HK-2 (cell line): ENCODE measurements around the gene ISX.
"Not testable (repeated sequence)": the region's sequence is repeated elsewhere in the genome, so short reads cannot be mapped to it uniquely, and the experiment has no call there.

Experiments used
- DNase-seq: peaks from one replicate; pipeline ENCODE4 v3.0.0-alpha.2; 2018; ENCODE audit not compliant: unreplicated experiment

The ISX gene

DNA sequence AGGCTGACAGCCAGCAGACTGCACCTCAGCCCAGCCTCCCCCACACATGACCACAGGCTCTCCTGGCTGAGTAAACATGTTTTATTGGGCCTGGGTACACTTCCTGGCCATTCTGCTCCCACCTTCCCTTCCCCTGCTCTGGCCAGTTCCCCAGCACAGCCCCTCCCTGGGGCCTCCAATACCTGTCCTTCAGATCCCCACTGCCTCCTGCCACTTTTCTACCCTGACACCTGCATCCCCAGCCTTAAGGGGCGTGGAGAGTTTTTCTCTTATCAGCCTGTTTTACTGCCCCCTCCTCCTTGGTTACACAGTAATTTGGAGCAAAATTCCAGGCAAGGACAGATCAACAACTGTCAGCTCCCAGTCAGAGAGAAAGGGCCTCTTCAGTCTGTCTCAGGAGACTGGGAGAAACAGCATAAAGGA lies at the start of gene ISX:
ISX (plus strand) TSS at position 363 of the 423 bp plus-strand sequence. CDS start 930 bp downstream, outside the sequence.
- no peak for DNase-seq

GRCh38 chr22:35016909-35017308 lies 49.0 kb upstream of the ISX start:
- no peak for DNase-seq

DNA sequence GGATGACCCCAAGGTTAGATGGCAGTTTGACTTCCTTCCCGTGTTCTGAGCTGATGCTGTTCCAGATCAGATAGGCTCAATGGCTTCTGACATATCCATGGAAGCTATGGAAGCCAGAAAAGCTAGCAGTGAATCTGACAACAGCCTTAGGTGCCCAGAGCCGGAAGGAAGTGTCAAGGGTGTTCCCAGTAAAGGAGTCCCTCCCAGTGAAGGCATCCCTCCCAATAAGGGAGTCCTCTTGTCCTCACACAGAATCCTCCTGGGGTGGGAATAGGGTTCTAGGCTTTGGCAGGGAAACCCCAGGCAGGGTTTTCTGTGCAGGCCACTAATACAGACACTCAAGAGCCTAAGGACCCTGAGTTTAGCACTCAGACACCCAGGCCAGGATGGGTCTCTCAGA lies 47.0 kb upstream of the ISX start:
- DNase-seq = no peak

DNA sequence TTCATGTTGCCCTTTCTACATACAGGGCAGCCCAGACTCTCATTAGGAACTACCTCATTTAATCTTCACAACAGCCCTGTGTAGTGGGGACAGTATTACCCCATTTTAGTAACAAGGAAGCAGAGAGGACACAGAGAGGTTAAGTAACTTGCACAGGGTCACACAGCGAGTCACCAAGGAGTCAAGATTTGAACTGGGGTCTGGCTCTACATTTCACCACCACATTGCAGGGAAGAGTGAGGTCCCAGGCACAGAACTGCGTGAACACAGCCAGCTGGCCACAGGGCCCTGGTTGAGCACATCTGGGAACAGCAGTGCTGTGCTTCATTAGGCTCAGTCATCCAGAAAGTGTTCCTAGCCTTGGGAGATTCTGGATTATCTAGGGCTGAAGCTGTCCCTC lies 45.4 kb upstream of the ISX start:
- no peak for DNase-seq

GRCh38 chr22:35021161-35021560 lies 44.8 kb upstream of the ISX start:
- DNase-seq = no peak

- DNase-seq = no peak
These were observed 43.7 kb upstream of the ISX start for GRCh38 chr22:35022291-35022690.

GRCh38 chr22:35023692-35024363 lies 42.1 kb upstream of the ISX start:
- peak; percentile 53 for DNase-seq

DNA sequence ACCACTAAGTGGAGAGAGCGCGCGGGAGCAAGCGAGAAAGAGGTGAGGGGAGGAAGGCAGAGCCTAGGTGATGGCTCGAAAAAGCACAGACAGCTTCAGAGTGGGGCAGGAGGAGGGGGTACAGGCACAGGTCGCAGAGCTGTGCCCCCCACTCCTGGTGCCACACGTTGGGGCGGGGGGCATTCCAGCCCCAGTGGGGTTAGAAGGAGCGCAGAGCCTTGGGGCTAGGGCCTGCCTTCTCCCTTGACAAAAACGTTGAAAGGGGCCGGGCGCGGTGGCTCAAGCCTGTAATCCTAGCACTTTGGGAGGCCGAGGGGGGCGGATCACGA lies 41.6 kb upstream of the ISX start:
- DNase-seq = no peak

- DNase-seq = not testable (repeated sequence)
These were observed 35.8 kb upstream of the ISX start for GRCh38 chr22:35030112-35030511.

- no peak for DNase-seq
These were observed 33.4 kb upstream of the ISX start for GRCh38 chr22:35032571-35032970.

DNA sequence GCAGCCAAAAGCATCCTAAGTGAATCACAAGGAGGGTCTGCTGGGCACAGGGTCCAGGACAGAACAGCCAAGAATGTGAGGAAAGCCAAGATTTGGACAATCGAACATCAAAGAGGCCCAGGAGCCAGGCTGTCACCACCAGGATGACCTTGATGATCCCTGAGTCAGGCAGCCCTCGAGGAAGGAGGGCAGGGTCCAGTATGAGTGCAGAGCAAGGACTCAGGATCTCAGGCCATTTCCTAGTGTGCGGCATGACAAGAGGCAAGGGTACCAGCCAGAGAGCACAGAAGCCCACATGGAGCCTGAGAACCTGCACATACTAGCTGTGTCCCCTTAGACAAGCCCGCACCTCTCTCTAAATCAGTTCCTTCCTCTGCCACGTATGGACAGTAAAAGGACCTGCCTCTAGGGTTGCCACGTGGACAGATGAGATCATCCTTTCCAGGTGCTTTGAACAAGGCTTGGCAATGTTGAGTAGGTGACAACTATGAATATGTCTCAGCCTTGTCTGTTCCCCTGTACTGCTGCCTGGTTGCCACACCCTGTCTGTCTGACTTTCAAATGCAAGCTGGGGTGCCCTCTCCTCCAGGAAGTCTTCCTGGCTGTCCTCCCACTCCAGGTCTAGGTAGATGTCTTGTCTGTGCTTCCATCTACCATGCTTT lies 32.2 kb upstream of the ISX start:
- DNase-seq = no peak

- DNase-seq = no peak
These were observed 31.0 kb upstream of the ISX start for GRCh38 chr22:35034963-35035362.

DNA sequence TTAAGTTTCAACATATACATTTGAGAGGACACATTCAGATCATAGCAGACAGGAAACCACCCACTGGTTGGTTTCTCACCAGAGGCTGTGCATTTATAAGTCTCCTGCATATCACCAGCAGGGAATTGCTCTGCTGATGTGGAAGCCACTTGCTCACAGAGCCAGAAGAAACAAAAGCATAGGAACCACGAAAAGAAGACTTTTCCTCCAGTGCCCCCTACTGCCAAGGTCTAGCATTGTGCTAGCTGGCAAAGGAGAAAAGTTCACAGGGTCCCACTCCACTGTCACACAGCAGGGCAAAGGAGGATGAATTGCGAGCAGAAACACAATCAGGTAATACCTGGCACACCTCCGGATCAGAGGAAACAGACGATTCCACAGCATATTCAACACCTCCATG lies 28.9 kb upstream of the ISX start:
- no peak for DNase-seq

DNA sequence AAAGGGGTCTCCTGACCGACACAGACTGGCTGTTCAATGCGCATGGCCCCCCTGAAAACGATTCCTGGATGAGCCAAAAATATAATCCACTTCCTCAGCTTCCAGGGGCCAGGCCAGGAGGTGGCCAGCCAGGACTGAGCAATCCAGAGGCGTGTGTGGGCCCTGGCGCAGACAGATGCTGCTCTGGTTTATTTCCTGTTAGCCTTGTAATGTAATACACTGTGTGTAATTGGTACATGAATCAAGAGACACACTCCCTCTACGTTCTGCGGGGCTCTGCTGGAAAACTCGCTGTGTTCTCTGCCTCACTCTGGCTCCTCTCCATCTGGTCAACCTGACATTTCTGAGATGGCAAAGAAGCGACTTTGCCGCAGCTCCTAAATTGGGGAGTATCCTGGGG lies 26.3 kb upstream of the ISX start:
- no peak for DNase-seq

GRCh38 chr22:35043252-35043933 lies 22.6 kb upstream of the ISX start:
- DNase-seq = no peak

GRCh38 chr22:35043934-35044319 lies 22.0 kb upstream of the ISX start:
- DNase-seq = no peak

GRCh38 chr22:35044607-35045390 lies 21.2 kb upstream of the ISX start:
- DNase-seq = no peak

- no peak for DNase-seq
These were observed 20.5 kb upstream of the ISX start for GRCh38 chr22:35045451-35045850.

DNA sequence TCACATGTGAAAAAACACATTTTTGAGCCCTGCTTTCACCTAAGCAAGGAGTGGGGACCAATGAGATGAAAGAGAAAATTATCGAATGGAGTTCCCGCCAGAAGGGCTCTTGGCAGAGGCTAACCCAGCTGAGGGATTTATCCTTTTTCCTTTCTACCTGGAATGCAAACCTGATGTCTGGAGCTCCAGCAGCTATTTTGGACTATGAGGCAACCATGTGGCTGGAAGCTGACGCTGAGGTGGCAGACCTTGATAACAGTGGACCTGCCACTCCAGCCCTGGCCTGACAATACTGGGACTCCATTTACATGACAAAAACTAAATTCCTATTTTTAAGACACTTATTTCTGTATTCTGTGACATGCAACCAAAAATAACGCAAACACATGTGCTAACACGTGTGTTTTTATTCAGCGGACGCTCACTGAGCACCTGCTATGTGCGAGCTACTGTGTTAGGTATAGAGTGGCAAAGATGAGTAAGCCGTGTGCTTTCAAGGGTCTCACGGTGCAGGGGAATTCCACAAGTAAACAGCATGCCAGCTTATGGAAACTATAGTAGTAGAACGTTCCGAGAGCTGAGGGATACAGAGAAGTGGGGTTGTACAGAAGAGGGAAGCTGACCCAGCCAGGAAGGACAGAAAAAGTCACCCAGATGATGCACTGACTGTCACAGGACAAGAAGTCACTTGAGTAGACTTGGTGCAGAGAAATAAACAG lies 19.1 kb upstream of the ISX start:
- no peak for DNase-seq

- DNase-seq = not testable (repeated sequence)
These were observed 15.9 kb upstream of the ISX start for GRCh38 chr22:35050038-35050437.

DNA sequence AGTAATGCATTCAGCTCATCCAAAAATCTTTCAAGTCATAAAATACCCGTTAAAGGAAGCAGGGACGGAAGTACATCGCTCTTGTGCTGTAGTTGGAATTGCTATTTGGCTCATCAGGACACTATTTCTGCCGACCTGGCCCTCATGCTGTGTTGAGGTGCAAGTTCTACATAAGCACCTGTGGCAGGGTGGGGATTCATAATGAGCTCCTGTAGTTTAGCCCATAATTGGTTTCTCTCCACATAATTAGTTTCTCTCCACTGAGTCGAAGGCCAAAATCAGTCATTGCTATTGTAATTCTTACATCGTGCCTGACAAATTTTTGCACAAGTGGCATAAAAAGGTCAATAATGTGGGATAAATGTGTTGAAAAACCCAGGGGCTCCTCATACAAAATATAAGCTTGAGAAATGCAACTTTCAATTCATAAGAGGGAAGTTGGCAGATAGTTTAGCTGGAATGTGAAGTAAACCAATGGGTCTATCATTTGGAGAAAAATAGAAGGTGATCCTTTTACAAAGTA lies 14.9 kb upstream of the ISX start:
- no peak for DNase-seq

GRCh38 chr22:35051791-35052190 lies 14.2 kb upstream of the ISX start:
- no peak for DNase-seq
